H9 (cell line): ENCODE data around the gene CFAP45. TPM values are rescaled to one million over a fixed set of nuclear protein-coding genes. Genes with fewer than 3 reads are reported as not detected.

ENCODE experiments used
- DNase-seq: peaks from one replicate; pipeline ENCODE4 v3.0.0-alpha.2; 2017
- H2AFZ ChIP-seq: one replicate; pipeline ENCODE4 v1.6.1; 2013; ENCODE audit warnings: mild to moderate bottlenecking, low read length, control low read depth, moderate library complexity
- H2AK5ac ChIP-seq: 2 replicates; pipeline ENCODE4 v1.6.1; 2013; ENCODE audit warnings: low read length, control low read depth, mixed read lengths; ENCODE audit not compliant: insufficient read length
- H2BK120ac ChIP-seq: one replicate; pipeline ENCODE4 v1.6.1; 2013; ENCODE audit warnings: low read depth, mild to moderate bottlenecking, low read length, control low read depth, inconsistent platforms; ENCODE audit not compliant: poor library complexity, severe bottlenecking
- H2BK12ac ChIP-seq: 2 replicates; pipeline ENCODE4 v1.6.1; 2013; ENCODE audit warnings: low read length, control low read depth, mixed read lengths, low read depth; ENCODE audit not compliant: insufficient read length
- H2BK15ac ChIP-seq: 2 replicates; pipeline ENCODE4 v1.6.1; 2013; ENCODE audit warnings: low read depth, low read length, control low read depth
- H2BK20ac ChIP-seq: one replicate; pipeline ENCODE4 v1.6.1; 2013; ENCODE audit warnings: low read depth, mild to moderate bottlenecking, low read length, control low read depth, inconsistent platforms; ENCODE audit not compliant: poor library complexity, severe bottlenecking
- H2BK5ac ChIP-seq: 2 replicates; pipeline ENCODE4 v1.6.1; 2013; ENCODE audit warnings: low read length, control low read depth, mixed read lengths; ENCODE audit not compliant: insufficient read length
- H3K14ac ChIP-seq: 2 replicates; pipeline ENCODE4 v1.6.1; 2013; ENCODE audit warnings: low read length, control low read depth; ENCODE audit not compliant: insufficient read depth
- H3K18ac ChIP-seq: 2 replicates; pipeline ENCODE4 v1.6.1; 2013; ENCODE audit warnings: low read depth, mild to moderate bottlenecking, mixed read lengths, low read length, control low read depth; ENCODE audit not compliant: insufficient read length
- H3K23ac ChIP-seq: 2 replicates; pipeline ENCODE4 v1.6.1; 2013; ENCODE audit warnings: low read length, control low read depth, mixed read lengths, low read depth; ENCODE audit not compliant: insufficient read length
- H3K23me2 ChIP-seq: 2 replicates; pipeline ENCODE4 v1.6.1; 2013; ENCODE audit warnings: low read depth, mild to moderate bottlenecking, mixed read lengths, low read length, control low read depth; ENCODE audit not compliant: insufficient read length, poor library complexity, severe bottlenecking
- H3K27ac ChIP-seq: 2 replicates; pipeline ENCODE4 v1.5.1; 2013; ENCODE audit warnings: low read length, control low read depth, mixed read lengths, low read depth; ENCODE audit not compliant: insufficient read length
- H3K27me3 ChIP-seq: 2 replicates; pipeline ENCODE4 v1.6.1; 2013; ENCODE audit warnings: low read length, control low read depth, inconsistent platforms; ENCODE audit not compliant: insufficient read depth
- H3K4ac ChIP-seq: 2 replicates; pipeline ENCODE4 v1.6.1; 2013; ENCODE audit warnings: low read depth, mild to moderate bottlenecking, control low read depth, inconsistent platforms, low read length, moderate library complexity
- H3K4me1 ChIP-seq: 2 replicates; pipeline ENCODE4 v1.6.1; 2013; ENCODE audit warnings: low read length, control low read depth, inconsistent platforms; ENCODE audit not compliant: insufficient read depth
- H3K4me2 ChIP-seq: 2 replicates; pipeline ENCODE4 v1.6.1; 2013; ENCODE audit warnings: low read length, control low read depth, mixed read lengths; ENCODE audit not compliant: insufficient read length, insufficient read depth
- H3K56ac ChIP-seq: 2 replicates; pipeline ENCODE4 v1.6.1; 2013; ENCODE audit warnings: low read depth, mild to moderate bottlenecking, mixed read lengths, low read length, control low read depth; ENCODE audit not compliant: insufficient read length
- H3K79me1 ChIP-seq: 2 replicates; pipeline ENCODE4 v1.6.1; 2013; ENCODE audit warnings: low read depth, mild to moderate bottlenecking, moderate library complexity, low read length, control low read depth, inconsistent platforms; ENCODE audit not compliant: insufficient read depth, poor library complexity, severe bottlenecking
- H3K79me2 ChIP-seq: 2 replicates; pipeline ENCODE4 v1.6.1; 2013; ENCODE audit warnings: low read length, control low read depth, inconsistent platforms; ENCODE audit not compliant: insufficient read depth
- H3K9ac ChIP-seq: 2 replicates; pipeline ENCODE4 v1.6.1; 2013; ENCODE audit warnings: low read length, control low read depth, mixed read lengths; ENCODE audit not compliant: insufficient read length; ENCODE audit errors: extremely low read depth
- H3K9me3 ChIP-seq: one replicate; pipeline ENCODE4 v1.6.1; 2013; ENCODE audit warnings: low read depth, low read length, inconsistent platforms; ENCODE audit not compliant: control insufficient read depth
- H3T11ph ChIP-seq: one replicate; pipeline ENCODE4 v1.6.1; 2013; ENCODE audit warnings: mild to moderate bottlenecking, low read length, control low read depth, inconsistent platforms
- H4K20me1 ChIP-seq: one replicate; pipeline ENCODE4 v1.6.1; 2013; ENCODE audit not compliant: control insufficient read depth, insufficient read length, insufficient read depth
- H4K5ac ChIP-seq: 2 replicates; pipeline ENCODE4 v1.6.1; 2013; ENCODE audit warnings: low read depth, mild to moderate bottlenecking, mixed read lengths, low read length, control low read depth; ENCODE audit not compliant: insufficient read length
- H4K8ac ChIP-seq: replicated peaks from 2 replicates; pipeline ENCODE4 v1.6.1; 2013; ENCODE audit warnings: low read length, control low read depth, mixed read lengths, low read depth; ENCODE audit not compliant: insufficient read length
- H4K91ac ChIP-seq: 2 replicates; pipeline ENCODE4 v1.6.1; 2013; ENCODE audit warnings: low read depth, mild to moderate bottlenecking, moderate library complexity, mixed read lengths, low read length, control low read depth; ENCODE audit not compliant: insufficient read length
- H3K27ac Mint-ChIP-seq, 3 experiments: 2 replicates in 2 of 3; 3 replicates in 1 of 3; pipeline ENCODE4 v1.8.0; 2020 to 2021; ENCODE audit warnings: mixed read lengths in 3 of 3, mild to moderate bottlenecking in 1 of 3, moderate library complexity in 1 of 3
- H3K27me3 Mint-ChIP-seq: 2 replicates; pipeline ENCODE4 v1.8.0; 2021; ENCODE audit warnings: low read depth, mild to moderate bottlenecking, moderate library complexity, mixed read lengths
- H3K36me3 Mint-ChIP-seq, 3 experiments: 2 replicates in 2 of 3; 3 replicates in 1 of 3; pipeline ENCODE4 v1.8.0; 2020 to 2021; ENCODE audit warnings: low read depth in 3 of 3, mixed read lengths in 3 of 3; ENCODE audit not compliant: insufficient read depth in 1 of 3
- H3K4me1 Mint-ChIP-seq, 2 experiments: 2 replicates each; pipeline ENCODE4 v1.8.0; 2020; ENCODE audit warnings: mixed read lengths in 2 of 2
- H3K4me3 Mint-ChIP-seq, 2 experiments: 2 replicates in 1 of 2; 3 replicates in 1 of 2; pipeline ENCODE4 v1.8.0; 2020 to 2021; ENCODE audit warnings: mild to moderate bottlenecking in 2 of 2, mixed read lengths in 2 of 2, moderate library complexity in 1 of 2
- H3K9me3 Mint-ChIP-seq, 2 experiments: 2 replicates in 1 of 2; 3 replicates in 1 of 2; pipeline ENCODE4 v1.8.0; 2020; ENCODE audit warnings: mild to moderate bottlenecking in 2 of 2, mixed read lengths in 2 of 2, moderate library complexity in 1 of 2
- CTCF ChIP-seq: fragments of 200-600 bp; sonication (generic); conservative IDR thresholded peaks from 3 replicates; pipeline ENCODE4 v1.8.0; 2021; ENCODE audit warnings: antibody characterized with exemption, mild to moderate bottlenecking
- WGBS: extraction: QIAGEN DNeasy Blood & Tissue Kit; methylation state at CpG from one replicate; pipeline ENCODE4 v1.1.7; 2013; ENCODE audit warnings: missing lambda C conversion rate, low lambda C conversion rate, mixed read lengths; ENCODE audit not compliant: insufficient read length; ENCODE audit errors: extremely low coverage; 5-methylcytosine and 5-hydroxymethylcytosine counted together
- total RNA-seq: library from RNA; stranded (reverse); gene quantifications from 2 replicates; pipeline ENCODE4 v1.2.1, GENCODE V29; 2021

Gene CFAP45
- total RNA-seq, 1 experiment from 2014 or later: 0.85 TPM

DNA sequence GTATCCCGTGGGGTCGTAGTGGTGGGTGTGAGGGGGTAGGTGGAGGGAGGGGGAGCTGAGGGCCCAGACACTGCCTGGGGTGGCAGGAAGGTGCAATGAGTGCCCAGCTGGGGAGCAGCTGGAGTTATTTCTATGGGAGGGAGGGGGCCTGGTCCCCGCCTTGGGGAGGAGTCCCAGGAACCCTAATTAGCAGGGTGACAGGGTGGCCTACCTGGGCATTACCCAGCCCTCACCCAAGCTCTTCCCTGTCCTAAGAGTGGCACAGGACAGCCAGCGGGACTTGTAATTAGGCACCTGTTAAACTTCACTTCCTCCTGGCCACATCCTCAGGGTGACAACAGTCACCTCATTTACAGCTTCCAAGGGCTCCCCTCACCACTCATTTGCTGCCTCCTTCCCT is 37.4 kb downstream of the CFAP45 start, which contains the start of gene VSIG8:
VSIG8 (minus strand) TSS at position 101 of the 400 bp plus-strand sequence. CDS start 136 bp downstream, outside the sequence.
- Histone ChIP-seq H2BK15ac (no peak within 1 kb of the TSS), H3K14ac (no peak within 1 kb of the TSS), H2BK12ac (no peak within 1 kb of the TSS), H4K91ac (no peak within 1 kb of the TSS), H3K4me2 (no peak within 1 kb of the TSS), H3K23me2 (no peaks in the 10 kb centered on the region), H3K4ac (no peak within 1 kb of the TSS), H3K79me2 (no peaks in the 10 kb centered on the region), H3K4me1 (no peaks in the 10 kb centered on the region), H4K5ac (no peak within 1 kb of the TSS), H3K9me3 (no peaks in the 10 kb centered on the region), H3K79me1 (no peaks in the 10 kb centered on the region), H3T11ph (no peak within 1 kb of the TSS), H3K18ac (no peak within 1 kb of the TSS), H2AK5ac (no peak within 1 kb of the TSS), H3K23ac (no peak within 1 kb of the TSS), H3K27me3 (no peaks in the 10 kb centered on the region), H4K20me1 (peaks cover 2% of the 10 kb centered on the region), H2BK20ac (no peak within 1 kb of the TSS), H2AFZ (no peak within 1 kb of the TSS), H2BK120ac (no peak within 1 kb of the TSS), H3K27ac (no peak within 1 kb of the TSS), H3K9ac (no peak within 1 kb of the TSS), H3K56ac (no peak within 1 kb of the TSS), H4K8ac (no peak within 1 kb of the TSS), H2BK5ac (no peak within 1 kb of the TSS)
- Mint-ChIP-seq H3K4me1 (peaks cover 16 to 22% of the 10 kb centered on the region in 2 experiments), H3K27ac (no peak within 1 kb of the TSS; a peak in 2 of 7 replicates), H3K9me3 (no peaks in the 10 kb centered on the region), H3K36me3 (no peaks in the 10 kb centered on the region), H3K27me3 (peaks cover 28% of the 10 kb centered on the region), H3K4me3 (no peak within 1 kb of the TSS)
- TF ChIP-seq CTCF: no peak
- no CpG with 5 or more reads among the region's 4 CpGs for WGBS
- no peak for DNase-seq
